WTC11 (cell line): Measurements from ENCODE around the gene FABP1. TPM values are rescaled to one million over a fixed set of nuclear protein-coding genes. Genes with fewer than 3 reads are reported as not detected.

Experiments
- ATAC-seq: fragments of 200-7000 bp; cut with Tn5 transposase; 2 replicates; pipeline ENCODE4 v1.10.0; 2021; ENCODE audit warnings: mild to moderate bottlenecking, moderate library complexity
- CTCF ChIA-PET: fragments of 300-600 bp; sonication (Branson Sonifier 250); formaldehyde crosslinking; loops from one replicate; lab custom pipeline; 2021; ENCODE audit warnings: antibody characterized with exemption; lab: Charles Lee
- POLR2A ChIA-PET: fragments of 350-600 bp; sonication (Branson Sonifier 250); formaldehyde crosslinking; loops from one replicate; lab custom pipeline; 2021; ENCODE audit warnings: antibody characterized with exemption; lab: Charles Lee
- DNase-seq: peaks from one replicate; pipeline ENCODE4 v3.0.0; 2021; ENCODE audit warnings: low spot score
- H3K27ac Mint-ChIP-seq: 2 replicates; pipeline ENCODE4 v1.8.0; 2021; ENCODE audit warnings: mixed read lengths
- H3K27me3 Mint-ChIP-seq: 2 replicates; pipeline ENCODE4 v1.8.0; 2021; ENCODE audit warnings: low read depth, mild to moderate bottlenecking, moderate library complexity, mixed read lengths
- H3K36me3 Mint-ChIP-seq: 2 replicates; pipeline ENCODE4 v1.8.0; 2021; ENCODE audit warnings: mixed read lengths
- H3K4me1 Mint-ChIP-seq: 2 replicates; pipeline ENCODE4 v1.8.0; 2022; ENCODE audit warnings: mixed read lengths
- H3K4me3 Mint-ChIP-seq: 2 replicates; pipeline ENCODE4 v1.8.0; 2021; ENCODE audit warnings: mild to moderate bottlenecking, moderate library complexity, mixed read lengths
- H3K9me3 Mint-ChIP-seq: 2 replicates; pipeline ENCODE4 v1.8.0; 2021; ENCODE audit warnings: mixed read lengths
- CREB1 ChIP-seq: sonication (generic); formaldehyde crosslinking; IDR thresholded peaks from 2 replicates; pipeline ENCODE4 v1.8.0; 2023; ENCODE audit warnings: mild to moderate bottlenecking, missing genetic modification reagents
- FOXJ3 ChIP-seq: sonication (generic); formaldehyde crosslinking; IDR thresholded peaks from 2 replicates; pipeline ENCODE4 v1.9.0; 2021; ENCODE audit warnings: missing genetic modification reagents, mild to moderate bottlenecking, borderline replicate concordance
- GABPB1 ChIP-seq: sonication (generic); formaldehyde crosslinking; IDR thresholded peaks from 2 replicates; pipeline ENCODE4 v1.8.1; 2023; ENCODE audit warnings: mild to moderate bottlenecking, missing genetic modification reagents
- HMGA2 ChIP-seq: fragments of 250-450 bp; sonication (Bioruptor Pico); IDR thresholded peaks from 2 replicates; pipeline ENCODE4 v1.4.0; 2021; ENCODE audit warnings: mild to moderate bottlenecking, moderate library complexity
- IRF2 ChIP-seq: sonication (generic); formaldehyde crosslinking; IDR thresholded peaks from 2 replicates; pipeline ENCODE4 v1.8.0; 2022; ENCODE audit warnings: low read depth, missing genetic modification reagents, borderline replicate concordance
- KAT7 ChIP-seq: sonication (generic); formaldehyde crosslinking; IDR thresholded peaks from 2 replicates; pipeline ENCODE4 v1.8.1; 2023; ENCODE audit warnings: missing genetic modification reagents, mild to moderate bottlenecking, borderline replicate concordance
- MXD4 ChIP-seq: fragments of 250-450 bp; sonication (Bioruptor Pico); IDR thresholded peaks from 2 replicates; pipeline ENCODE4 v1.8.0; 2021; ENCODE audit warnings: mild to moderate bottlenecking, moderate library complexity, borderline replicate concordance
- MYBL2 ChIP-seq: sonication (generic); formaldehyde crosslinking; IDR thresholded peaks from 2 replicates; pipeline ENCODE4 v1.8.1; 2023; ENCODE audit warnings: mild to moderate bottlenecking, moderate library complexity, missing genetic modification reagents
- NFE2L1 ChIP-seq: sonication (generic); formaldehyde crosslinking; IDR thresholded peaks from 2 replicates; pipeline ENCODE4 v1.8.1; 2023; ENCODE audit warnings: missing genetic modification reagents
- NR1H2 ChIP-seq: sonication (generic); formaldehyde crosslinking; IDR thresholded peaks from 2 replicates; pipeline ENCODE4 v1.9.0; 2021; ENCODE audit warnings: mild to moderate bottlenecking, moderate library complexity, missing genetic modification reagents
- OVOL2 ChIP-seq: fragments of 250-450 bp; sonication (Bioruptor Pico); IDR thresholded peaks from 2 replicates; pipeline ENCODE4 v1.9.0; 2021; ENCODE audit warnings: mild to moderate bottlenecking, borderline replicate concordance
- PRRX2 ChIP-seq: fragments of 250-450 bp; sonication (Bioruptor Pico); IDR thresholded peaks from 2 replicates; pipeline ENCODE4 v1.8.0; 2021; ENCODE audit warnings: mild to moderate bottlenecking
- RORB ChIP-seq: fragments of 250-450 bp; sonication (Bioruptor Pico); IDR thresholded peaks from 2 replicates; pipeline ENCODE4 v1.9.0; 2021; ENCODE audit warnings: mild to moderate bottlenecking
- SP1 ChIP-seq: sonication (generic); formaldehyde crosslinking; conservative IDR thresholded peaks from 2 replicates; pipeline ENCODE4 v1.8.1; 2022; ENCODE audit warnings: missing genetic modification reagents
- TCF7 ChIP-seq: sonication (generic); formaldehyde crosslinking; IDR thresholded peaks from 2 replicates; pipeline ENCODE4 v1.8.0; 2022; ENCODE audit warnings: mild to moderate bottlenecking, low read depth, missing genetic modification reagents, moderate library complexity
- ZNF138 ChIP-seq: sonication (generic); formaldehyde crosslinking; conservative IDR thresholded peaks from 2 replicates; pipeline ENCODE4 v1.8.1; 2022; ENCODE audit warnings: mild to moderate bottlenecking, moderate library complexity, missing genetic modification reagents
- ZNF232 ChIP-seq: sonication (generic); formaldehyde crosslinking; IDR thresholded peaks from 2 replicates; pipeline ENCODE4 v1.8.0; 2022; ENCODE audit warnings: mild to moderate bottlenecking, missing genetic modification reagents
- ZNF423 ChIP-seq: fragments of 250-450 bp; sonication (Bioruptor Pico); IDR thresholded peaks from 2 replicates; pipeline ENCODE4 v2.1.2; 2022; ENCODE audit warnings: mild to moderate bottlenecking, moderate library complexity
- total RNA-seq: library from RNA; stranded (reverse); gene quantifications from 3 replicates; pipeline ENCODE4 v1.2.3, GENCODE V29; 2021
- TF ChIP-seq, protein P1 (sequence below): fragments of 200-600 bp; IDR thresholded peaks from 2 replicates; pipeline ENCODE4 v1.8.0; 2022; ENCODE audit warnings: antibody characterized with exemption
- TF ChIP-seq, protein P2 (sequence below): sonication (generic); formaldehyde crosslinking; IDR thresholded peaks from 2 replicates; pipeline ENCODE4 v1.8.1; 2022; ENCODE audit warnings: low read depth, missing genetic modification reagents, borderline replicate concordance
- TF ChIP-seq, protein P3 (sequence below): sonication (generic); formaldehyde crosslinking; IDR thresholded peaks from 2 replicates; pipeline ENCODE4 v1.8.1; 2022; ENCODE audit warnings: mild to moderate bottlenecking, missing genetic modification reagents, moderate library complexity, borderline replicate concordance
- TF ChIP-seq, protein P4 (sequence below): sonication (generic); formaldehyde crosslinking; IDR thresholded peaks from 2 replicates; pipeline ENCODE4 v1.8.0; 2023; ENCODE audit warnings: missing genetic modification reagents, mild to moderate bottlenecking, borderline replicate concordance
- TF ChIP-seq, protein P5 (sequence below): sonication (generic); formaldehyde crosslinking; IDR thresholded peaks from 2 replicates; pipeline ENCODE4 v1.8.1; 2022; ENCODE audit warnings: low read depth, mild to moderate bottlenecking, moderate library complexity, missing genetic modification reagents, borderline replicate concordance
- TF ChIP-seq, protein P6 (sequence below): fragments of 250-450 bp; sonication (Bioruptor Pico); IDR thresholded peaks from 2 replicates; pipeline ENCODE4 v1.9.0; 2021; ENCODE audit warnings: mild to moderate bottlenecking

The FABP1 gene
- total RNA-seq, 1 experiment from 2014 or later = 0.46 TPM

DNA sequence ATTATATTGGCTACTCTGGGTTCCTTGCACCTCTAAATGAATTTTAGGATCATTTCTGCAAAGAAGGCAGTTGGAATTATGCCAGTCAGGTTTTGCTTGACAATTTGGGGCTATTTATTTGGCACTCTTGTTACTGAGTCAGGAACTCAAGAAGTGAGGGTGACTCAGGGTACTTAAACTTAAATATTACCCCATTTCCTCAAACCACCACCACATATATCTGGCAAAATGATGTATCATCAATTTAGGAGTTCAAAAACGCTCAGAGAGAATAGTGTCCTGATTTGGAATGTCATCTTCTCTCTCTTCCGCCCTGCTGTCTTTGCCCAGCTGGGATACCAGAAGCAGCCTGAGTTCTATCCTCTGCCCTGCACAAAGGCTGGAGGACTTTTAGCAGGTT, 39.9 kb upstream of the FABP1 start:
- no peak overlapping the region for H3K27ac Mint-ChIP-seq
- ATAC-seq (no peak), DNase-seq (no peak)
- ChIA-PET CTCF (interaction anchor here (4.0 kb wide), 1 partner anchor 107 kb away, joined by 41 read pairs; no protein-coding TSS in a partner anchor), POLR2A (no interaction called here)
- peaks cover 5% of the 10 kb centered on the region; the same call in 1 of the 2 replicates for H3K36me3 Mint-ChIP-seq
- peaks cover 13% of the 10 kb centered on the region; the same call in 1 of the 2 replicates for H3K9me3 Mint-ChIP-seq
- TF ChIP-seq, protein P1, sequence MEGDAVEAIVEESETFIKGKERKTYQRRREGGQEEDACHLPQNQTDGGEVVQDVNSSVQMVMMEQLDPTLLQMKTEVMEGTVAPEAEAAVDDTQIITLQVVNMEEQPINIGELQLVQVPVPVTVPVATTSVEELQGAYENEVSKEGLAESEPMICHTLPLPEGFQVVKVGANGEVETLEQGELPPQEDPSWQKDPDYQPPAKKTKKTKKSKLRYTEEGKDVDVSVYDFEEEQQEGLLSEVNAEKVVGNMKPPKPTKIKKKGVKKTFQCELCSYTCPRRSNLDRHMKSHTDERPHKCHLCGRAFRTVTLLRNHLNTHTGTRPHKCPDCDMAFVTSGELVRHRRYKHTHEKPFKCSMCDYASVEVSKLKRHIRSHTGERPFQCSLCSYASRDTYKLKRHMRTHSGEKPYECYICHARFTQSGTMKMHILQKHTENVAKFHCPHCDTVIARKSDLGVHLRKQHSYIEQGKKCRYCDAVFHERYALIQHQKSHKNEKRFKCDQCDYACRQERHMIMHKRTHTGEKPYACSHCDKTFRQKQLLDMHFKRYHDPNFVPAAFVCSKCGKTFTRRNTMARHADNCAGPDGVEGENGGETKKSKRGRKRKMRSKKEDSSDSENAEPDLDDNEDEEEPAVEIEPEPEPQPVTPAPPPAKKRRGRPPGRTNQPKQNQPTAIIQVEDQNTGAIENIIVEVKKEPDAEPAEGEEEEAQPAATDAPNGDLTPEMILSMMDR = no peak
- TF ChIP-seq FOXJ3 (CRISPR knock-in tag) = no peak
- TF ChIP-seq, protein P2, sequence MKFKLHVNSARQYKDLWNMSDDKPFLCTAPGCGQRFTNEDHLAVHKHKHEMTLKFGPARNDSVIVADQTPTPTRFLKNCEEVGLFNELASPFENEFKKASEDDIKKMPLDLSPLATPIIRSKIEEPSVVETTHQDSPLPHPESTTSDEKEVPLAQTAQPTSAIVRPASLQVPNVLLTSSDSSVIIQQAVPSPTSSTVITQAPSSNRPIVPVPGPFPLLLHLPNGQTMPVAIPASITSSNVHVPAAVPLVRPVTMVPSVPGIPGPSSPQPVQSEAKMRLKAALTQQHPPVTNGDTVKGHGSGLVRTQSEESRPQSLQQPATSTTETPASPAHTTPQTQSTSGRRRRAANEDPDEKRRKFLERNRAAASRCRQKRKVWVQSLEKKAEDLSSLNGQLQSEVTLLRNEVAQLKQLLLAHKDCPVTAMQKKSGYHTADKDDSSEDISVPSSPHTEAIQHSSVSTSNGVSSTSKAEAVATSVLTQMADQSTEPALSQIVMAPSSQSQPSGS = no peak
- no peak for TF ChIP-seq HMGA2 (CRISPR knock-in tag)
- TF ChIP-seq TCF7 = no peak
- TF ChIP-seq, protein P3, sequence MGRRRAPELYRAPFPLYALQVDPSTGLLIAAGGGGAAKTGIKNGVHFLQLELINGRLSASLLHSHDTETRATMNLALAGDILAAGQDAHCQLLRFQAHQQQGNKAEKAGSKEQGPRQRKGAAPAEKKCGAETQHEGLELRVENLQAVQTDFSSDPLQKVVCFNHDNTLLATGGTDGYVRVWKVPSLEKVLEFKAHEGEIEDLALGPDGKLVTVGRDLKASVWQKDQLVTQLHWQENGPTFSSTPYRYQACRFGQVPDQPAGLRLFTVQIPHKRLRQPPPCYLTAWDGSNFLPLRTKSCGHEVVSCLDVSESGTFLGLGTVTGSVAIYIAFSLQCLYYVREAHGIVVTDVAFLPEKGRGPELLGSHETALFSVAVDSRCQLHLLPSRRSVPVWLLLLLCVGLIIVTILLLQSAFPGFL (CRISPR knock-in tag) = no peak
- TF ChIP-seq CREB1 = no peak
- TF ChIP-seq MXD4 (CRISPR knock-in tag) = no peak
- no peak for TF ChIP-seq KAT7
- TF ChIP-seq PRRX2 (CRISPR knock-in tag) = no peak
- no peak for TF ChIP-seq ZNF138 (CRISPR knock-in tag)
- TF ChIP-seq, protein P4, sequence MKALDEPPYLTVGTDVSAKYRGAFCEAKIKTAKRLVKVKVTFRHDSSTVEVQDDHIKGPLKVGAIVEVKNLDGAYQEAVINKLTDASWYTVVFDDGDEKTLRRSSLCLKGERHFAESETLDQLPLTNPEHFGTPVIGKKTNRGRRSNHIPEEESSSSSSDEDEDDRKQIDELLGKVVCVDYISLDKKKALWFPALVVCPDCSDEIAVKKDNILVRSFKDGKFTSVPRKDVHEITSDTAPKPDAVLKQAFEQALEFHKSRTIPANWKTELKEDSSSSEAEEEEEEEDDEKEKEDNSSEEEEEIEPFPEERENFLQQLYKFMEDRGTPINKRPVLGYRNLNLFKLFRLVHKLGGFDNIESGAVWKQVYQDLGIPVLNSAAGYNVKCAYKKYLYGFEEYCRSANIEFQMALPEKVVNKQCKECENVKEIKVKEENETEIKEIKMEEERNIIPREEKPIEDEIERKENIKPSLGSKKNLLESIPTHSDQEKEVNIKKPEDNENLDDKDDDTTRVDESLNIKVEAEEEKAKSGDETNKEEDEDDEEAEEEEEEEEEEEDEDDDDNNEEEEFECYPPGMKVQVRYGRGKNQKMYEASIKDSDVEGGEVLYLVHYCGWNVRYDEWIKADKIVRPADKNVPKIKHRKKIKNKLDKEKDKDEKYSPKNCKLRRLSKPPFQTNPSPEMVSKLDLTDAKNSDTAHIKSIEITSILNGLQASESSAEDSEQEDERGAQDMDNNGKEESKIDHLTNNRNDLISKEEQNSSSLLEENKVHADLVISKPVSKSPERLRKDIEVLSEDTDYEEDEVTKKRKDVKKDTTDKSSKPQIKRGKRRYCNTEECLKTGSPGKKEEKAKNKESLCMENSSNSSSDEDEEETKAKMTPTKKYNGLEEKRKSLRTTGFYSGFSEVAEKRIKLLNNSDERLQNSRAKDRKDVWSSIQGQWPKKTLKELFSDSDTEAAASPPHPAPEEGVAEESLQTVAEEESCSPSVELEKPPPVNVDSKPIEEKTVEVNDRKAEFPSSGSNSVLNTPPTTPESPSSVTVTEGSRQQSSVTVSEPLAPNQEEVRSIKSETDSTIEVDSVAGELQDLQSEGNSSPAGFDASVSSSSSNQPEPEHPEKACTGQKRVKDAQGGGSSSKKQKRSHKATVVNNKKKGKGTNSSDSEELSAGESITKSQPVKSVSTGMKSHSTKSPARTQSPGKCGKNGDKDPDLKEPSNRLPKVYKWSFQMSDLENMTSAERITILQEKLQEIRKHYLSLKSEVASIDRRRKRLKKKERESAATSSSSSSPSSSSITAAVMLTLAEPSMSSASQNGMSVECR (CRISPR knock-in tag) = no peak
- no peak for TF ChIP-seq ZNF423 (CRISPR knock-in tag)
- TF ChIP-seq SP1 (CRISPR knock-in tag) = no peak
- H3K27me3 Mint-ChIP-seq = no peaks in the 10 kb centered on the region; the same call in 1 of the 2 replicates
- H3K4me1 Mint-ChIP-seq = peaks cover 29% of the 10 kb centered on the region
- H3K4me3 Mint-ChIP-seq = no peak overlapping the region

DNA sequence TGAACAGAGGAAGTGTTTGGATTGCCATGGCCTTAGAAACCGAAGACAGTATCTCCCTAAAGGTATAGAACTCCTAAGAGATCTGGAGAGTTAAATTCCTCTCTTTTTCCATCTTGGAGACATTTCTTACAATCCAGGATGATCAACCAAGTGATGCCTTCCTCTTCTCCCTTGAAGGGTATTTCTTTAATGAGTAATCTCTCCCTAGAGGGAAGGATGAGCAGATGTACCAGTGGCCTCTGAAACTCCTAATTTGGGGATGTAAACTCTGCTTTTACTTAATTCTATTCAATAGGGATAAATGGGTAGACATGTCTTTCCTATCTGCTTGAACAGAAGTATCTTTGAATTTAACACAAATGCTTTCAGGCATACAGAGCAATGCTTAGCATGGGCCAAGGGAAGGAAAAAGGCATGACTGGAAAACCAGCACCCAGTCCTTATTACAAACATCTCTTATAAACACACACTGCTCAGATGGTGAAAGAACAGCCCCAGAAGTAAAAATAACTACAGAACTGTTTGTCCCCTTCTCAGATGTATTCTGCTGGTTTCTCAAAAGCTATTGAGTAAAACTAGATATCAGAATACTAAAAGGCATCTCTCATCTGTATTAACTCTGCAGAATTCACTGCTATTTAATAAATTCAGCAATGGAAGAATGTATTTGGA, 37.6 kb upstream of the FABP1 start:
- peaks cover 5% of the 10 kb centered on the region; the same call in 1 of the 2 replicates for H3K36me3 Mint-ChIP-seq
- POLR2A ChIA-PET = no interaction called here
- DNase-seq (no peak), ATAC-seq (no peak)
- H3K9me3 Mint-ChIP-seq = peaks cover 13% of the 10 kb centered on the region; the same call in 1 of the 2 replicates
- H3K27ac Mint-ChIP-seq = no peak overlapping the region
- CTCF ChIA-PET = interaction anchor here (1.9 kb wide), 1 partner anchor 105 kb away, joined by 7 read pairs; no protein-coding TSS in a partner anchor
- no peaks in the 10 kb centered on the region; the same call in 1 of the 2 replicates for H3K27me3 Mint-ChIP-seq
- peaks cover 22% of the 10 kb centered on the region for H3K4me1 Mint-ChIP-seq
- H3K4me3 Mint-ChIP-seq = no peak overlapping the region
- TF ChIP-seq ZNF232 (CRISPR knock-in tag) (no peak), ZNF423 (CRISPR knock-in tag) (no peak), OVOL2 (CRISPR knock-in tag) (no peak), RORB (no peak), MYBL2 (CRISPR knock-in tag) (no peak), IRF2 (no peak), SP1 (CRISPR knock-in tag) (no peak), NFE2L1 (no peak), GABPB1 (no peak), NR1H2 (CRISPR knock-in tag) (no peak)
- TF ChIP-seq, protein P2 = no peak
- TF ChIP-seq, protein P5, sequence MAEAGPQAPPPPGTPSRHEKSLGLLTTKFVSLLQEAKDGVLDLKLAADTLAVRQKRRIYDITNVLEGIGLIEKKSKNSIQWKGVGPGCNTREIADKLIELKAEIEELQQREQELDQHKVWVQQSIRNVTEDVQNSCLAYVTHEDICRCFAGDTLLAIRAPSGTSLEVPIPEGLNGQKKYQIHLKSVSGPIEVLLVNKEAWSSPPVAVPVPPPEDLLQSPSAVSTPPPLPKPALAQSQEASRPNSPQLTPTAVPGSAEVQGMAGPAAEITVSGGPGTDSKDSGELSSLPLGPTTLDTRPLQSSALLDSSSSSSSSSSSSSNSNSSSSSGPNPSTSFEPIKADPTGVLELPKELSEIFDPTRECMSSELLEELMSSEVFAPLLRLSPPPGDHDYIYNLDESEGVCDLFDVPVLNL (CRISPR knock-in tag) = no peak
- TF ChIP-seq, protein P6, sequence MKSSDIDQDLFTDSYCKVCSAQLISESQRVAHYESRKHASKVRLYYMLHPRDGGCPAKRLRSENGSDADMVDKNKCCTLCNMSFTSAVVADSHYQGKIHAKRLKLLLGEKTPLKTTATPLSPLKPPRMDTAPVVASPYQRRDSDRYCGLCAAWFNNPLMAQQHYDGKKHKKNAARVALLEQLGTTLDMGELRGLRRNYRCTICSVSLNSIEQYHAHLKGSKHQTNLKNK (CRISPR knock-in tag) = no peak
